Stimulated activated memory B cell treated with anti-CD40 and anti-IgM and Interleukin-4, amounts not matched to agents 10 μg/mL and 1 μg/mL and 100 μg/mL, for 72 hours (primary cell): Measurements from ENCODE around the gene RNU6-1.

ENCODE experiments used
- ATAC-seq: fragments of 150-1000 bp; cut with Tn5 transposase; 2 replicates; pipeline ENCODE4 v1.10.0; 2021
- H3K27ac Mint-ChIP-seq: one replicate; pipeline ENCODE4 v1.8.0; 2022; ENCODE audit warnings: mild to moderate bottlenecking, mixed read lengths
- H3K27me3 Mint-ChIP-seq: one replicate; pipeline ENCODE4 v1.8.0; 2022; ENCODE audit warnings: mixed read lengths
- H3K36me3 Mint-ChIP-seq: one replicate; pipeline ENCODE4 v1.8.0; 2022; ENCODE audit warnings: mixed read lengths
- H3K4me1 Mint-ChIP-seq: one replicate; pipeline ENCODE4 v1.8.0; 2022; ENCODE audit warnings: mixed read lengths
- H3K4me3 Mint-ChIP-seq: one replicate; pipeline ENCODE4 v1.8.0; 2022; ENCODE audit warnings: mild to moderate bottlenecking, moderate library complexity, mixed read lengths
- H3K9me3 Mint-ChIP-seq: one replicate; pipeline ENCODE4 v1.8.0; 2022; ENCODE audit warnings: mixed read lengths

Gene RNU6-1

GRCh38 chr15:67807141-67807540 is 32.7 kb downstream of the RNU6-1 start:
- H3K27ac Mint-ChIP-seq: no peak overlapping the region
- H3K4me3 Mint-ChIP-seq: no peak overlapping the region
- peaks cover 36% of the 10 kb centered on the region for H3K36me3 Mint-ChIP-seq
- no peaks in the 10 kb centered on the region for H3K27me3 Mint-ChIP-seq
- ATAC-seq: no peak
- H3K4me1 Mint-ChIP-seq: peaks cover 11% of the 10 kb centered on the region
- no peaks in the 10 kb centered on the region for H3K9me3 Mint-ChIP-seq

DNA sequence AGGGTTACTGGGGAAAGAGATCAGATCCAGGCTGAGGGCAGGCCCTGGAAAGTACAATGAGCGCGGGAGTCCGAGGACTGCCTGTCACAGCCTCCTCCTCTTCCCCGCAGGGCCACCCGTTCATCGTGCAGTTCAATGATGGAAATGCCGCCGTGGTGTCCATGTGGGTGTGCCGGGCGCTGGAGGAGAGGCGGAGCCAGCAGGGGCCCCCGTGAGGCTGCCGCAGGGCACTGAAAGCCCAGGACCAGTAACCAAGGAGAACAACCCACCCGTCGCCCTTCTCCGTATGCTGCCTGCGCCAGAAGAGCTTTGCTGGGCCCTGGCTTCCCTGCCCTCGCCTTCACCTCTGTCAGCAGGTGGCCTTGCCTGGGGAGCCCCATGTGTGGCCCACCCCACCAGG is 33.3 kb downstream of the RNU6-1 start:
- Mint-ChIP-seq H3K9me3 (no peaks in the 10 kb centered on the region), H3K27me3 (no peaks in the 10 kb centered on the region), H3K4me3 (no peak overlapping the region), H3K36me3 (peaks cover 36% of the 10 kb centered on the region), H3K27ac (no peak overlapping the region), H3K4me1 (peaks cover 11% of the 10 kb centered on the region)
- ATAC-seq: no peak

DNA sequence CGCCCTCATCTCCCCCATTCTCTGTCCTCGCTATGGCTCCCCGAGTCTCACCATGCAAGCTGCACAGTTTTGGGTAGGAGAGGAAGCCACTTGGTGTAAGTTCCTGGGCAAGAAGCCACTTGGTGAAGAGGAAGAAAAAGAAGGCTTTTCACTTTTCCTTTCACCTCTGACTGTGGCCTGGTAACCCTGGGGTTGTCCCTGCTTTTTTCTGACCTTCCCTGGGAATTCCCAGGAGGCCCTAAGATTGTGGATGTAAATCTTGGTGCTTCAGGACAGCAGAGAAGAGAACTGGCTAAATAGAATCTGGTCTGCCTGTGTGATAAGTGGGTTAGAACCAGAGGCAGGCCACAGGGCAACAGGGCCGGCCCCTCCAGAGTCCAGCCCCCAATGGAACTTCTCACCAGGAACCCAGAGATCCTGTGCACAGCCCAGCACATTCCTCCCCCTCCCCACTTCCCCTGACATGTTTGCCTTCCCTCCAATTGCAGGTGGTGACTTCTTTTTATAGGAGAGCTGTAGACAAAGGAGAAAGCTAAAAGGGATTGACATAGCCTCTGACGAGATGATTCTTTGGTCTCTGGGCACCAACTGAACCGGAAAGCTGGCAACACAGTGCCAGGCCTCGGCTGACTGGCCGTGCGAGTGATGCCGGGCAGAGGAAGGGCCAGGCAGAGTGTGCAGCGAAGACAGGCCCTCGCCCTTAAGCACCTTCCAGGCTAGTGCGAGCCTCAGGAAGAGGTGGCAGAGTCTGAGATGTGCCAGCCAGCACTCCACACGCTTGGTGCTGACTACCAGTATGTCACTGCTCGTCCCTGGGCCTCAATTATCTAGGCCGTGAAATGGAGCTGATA is 34.0 kb downstream of the RNU6-1 start:
- Mint-ChIP-seq H3K27ac (no peak overlapping the region), H3K9me3 (no peaks in the 10 kb centered on the region), H3K4me1 (peaks cover 11% of the 10 kb centered on the region), H3K27me3 (no peaks in the 10 kb centered on the region), H3K4me3 (no peak overlapping the region), H3K36me3 (peaks cover 36% of the 10 kb centered on the region)
- ATAC-seq: no peak

- H3K27ac Mint-ChIP-seq: no peak overlapping the region
- H3K4me3 Mint-ChIP-seq: no peak overlapping the region
- H3K27me3 Mint-ChIP-seq: no peaks in the 10 kb centered on the region
- peaks cover 36% of the 10 kb centered on the region for H3K36me3 Mint-ChIP-seq
- ATAC-seq: no peak
- H3K4me1 Mint-ChIP-seq: peaks cover 11% of the 10 kb centered on the region
- no peaks in the 10 kb centered on the region for H3K9me3 Mint-ChIP-seq
Observed at GRCh38 chr15:67805008-67805665, 34.7 kb downstream of the RNU6-1 start.

DNA sequence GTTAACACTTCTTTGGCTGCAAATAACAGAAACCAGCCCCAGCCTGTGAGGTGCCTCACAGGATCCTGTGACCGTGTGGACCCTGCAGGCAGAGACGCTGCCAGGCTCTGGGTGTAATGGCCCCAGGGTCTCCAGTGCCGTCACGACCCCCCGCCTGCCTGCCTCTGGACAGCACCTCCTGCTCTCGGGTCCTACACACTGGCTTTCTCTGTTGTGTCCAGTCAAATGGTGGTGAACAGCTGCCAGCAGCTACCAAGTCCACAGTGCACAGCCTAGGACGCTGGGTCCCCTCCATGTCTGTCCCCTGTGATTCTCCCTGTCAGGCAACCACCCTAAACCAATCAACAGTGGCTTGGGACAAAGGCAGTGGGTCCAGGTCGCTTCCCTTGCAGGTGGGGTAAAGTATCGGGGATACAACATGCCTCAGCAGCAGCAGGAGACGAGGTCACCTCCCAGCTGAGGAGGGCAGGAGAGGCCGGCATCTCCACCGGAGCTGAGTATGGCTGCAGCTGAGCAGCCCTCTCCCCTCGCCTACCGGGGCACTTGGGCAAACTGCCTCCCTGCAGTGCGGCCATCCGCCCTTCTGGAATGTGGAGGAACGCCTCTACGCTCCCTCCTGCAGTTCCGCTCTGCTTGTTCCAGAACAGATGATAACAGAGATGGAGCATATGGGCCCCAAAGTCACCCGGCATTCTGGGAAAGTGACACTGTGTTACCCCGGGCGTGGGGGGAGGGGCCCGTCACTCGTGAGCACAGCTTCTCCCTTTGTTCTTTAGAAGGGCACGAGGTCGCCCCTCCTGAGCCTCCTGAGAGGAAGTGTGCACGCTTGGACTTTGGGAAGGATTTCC is 35.6 kb downstream of the RNU6-1 start:
- no peak for ATAC-seq
- Mint-ChIP-seq H3K4me1 (peaks cover 11% of the 10 kb centered on the region), H3K27me3 (no peaks in the 10 kb centered on the region), H3K36me3 (peaks cover 36% of the 10 kb centered on the region), H3K9me3 (no peaks in the 10 kb centered on the region), H3K4me3 (no peak overlapping the region), H3K27ac (no peak overlapping the region)

- peaks cover 11% of the 10 kb centered on the region for H3K4me1 Mint-ChIP-seq
- H3K27ac Mint-ChIP-seq: no peak overlapping the region
- ATAC-seq: no peak
- H3K9me3 Mint-ChIP-seq: no peaks in the 10 kb centered on the region
- peaks cover 31% of the 10 kb centered on the region for H3K36me3 Mint-ChIP-seq
- no peaks in the 10 kb centered on the region for H3K27me3 Mint-ChIP-seq
- H3K4me3 Mint-ChIP-seq: no peak overlapping the region
Observed at GRCh38 chr15:67803299-67803698, 36.5 kb downstream of the RNU6-1 start.

- H3K36me3 Mint-ChIP-seq: peaks cover 31% of the 10 kb centered on the region
- H3K9me3 Mint-ChIP-seq: no peaks in the 10 kb centered on the region
- ATAC-seq: no peak
- no peak overlapping the region for H3K4me3 Mint-ChIP-seq
- no peaks in the 10 kb centered on the region for H3K27me3 Mint-ChIP-seq
- H3K4me1 Mint-ChIP-seq: peaks cover 11% of the 10 kb centered on the region
- H3K27ac Mint-ChIP-seq: no peak overlapping the region
Observed at GRCh38 chr15:67801926-67802914, 37.6 kb downstream of the RNU6-1 start.

DNA sequence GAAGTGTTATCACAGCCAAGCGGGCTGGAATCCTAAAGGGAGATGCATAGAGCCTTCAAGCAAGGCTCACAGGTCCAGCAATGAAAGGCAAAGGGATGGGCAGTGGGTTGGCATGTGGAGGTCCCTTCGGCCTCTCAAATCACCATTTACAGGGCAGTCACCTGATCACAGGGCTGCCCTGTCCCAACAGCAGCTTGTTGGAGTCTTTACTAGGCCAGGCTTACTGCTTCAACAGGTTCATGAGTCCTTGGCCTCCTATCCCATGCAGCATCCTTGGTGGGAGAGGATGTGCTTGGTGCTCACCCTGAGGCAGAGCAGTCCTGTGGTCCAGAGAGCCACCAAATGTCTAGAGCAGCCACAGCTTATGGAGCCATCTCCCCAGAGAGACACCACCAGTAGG is 38.7 kb downstream of the RNU6-1 start:
- Mint-ChIP-seq H3K27me3 (no peaks in the 10 kb centered on the region), H3K4me3 (no peak overlapping the region), H3K9me3 (no peaks in the 10 kb centered on the region), H3K27ac (no peak overlapping the region), H3K36me3 (peaks cover 24% of the 10 kb centered on the region), H3K4me1 (peaks cover 13% of the 10 kb centered on the region)
- ATAC-seq: no peak

- ATAC-seq: no peak
- Mint-ChIP-seq H3K4me1 (peaks cover 16% of the 10 kb centered on the region), H3K4me3 (no peak overlapping the region), H3K27me3 (no peaks in the 10 kb centered on the region), H3K27ac (no peak overlapping the region), H3K36me3 (peaks cover 36% of the 10 kb centered on the region), H3K9me3 (peaks cover 4% of the 10 kb centered on the region)
Observed at GRCh38 chr15:67799801-67800205, 40.0 kb downstream of the RNU6-1 start.

GRCh38 chr15:67796196-67797127 is 43.4 kb downstream of the RNU6-1 start:
- Mint-ChIP-seq H3K36me3 (peaks cover 54% of the 10 kb centered on the region), H3K9me3 (peaks cover 4% of the 10 kb centered on the region), H3K27ac (no peak overlapping the region), H3K4me1 (peaks cover 6% of the 10 kb centered on the region), H3K4me3 (no peak overlapping the region), H3K27me3 (no peaks in the 10 kb centered on the region)
- no peak for ATAC-seq

- no peak overlapping the region for H3K4me3 Mint-ChIP-seq
- H3K36me3 Mint-ChIP-seq: peaks cover 63% of the 10 kb centered on the region
- ATAC-seq: no peak
- H3K27ac Mint-ChIP-seq: no peak overlapping the region
- H3K27me3 Mint-ChIP-seq: no peaks in the 10 kb centered on the region
- peaks cover 4% of the 10 kb centered on the region for H3K9me3 Mint-ChIP-seq
- peaks cover 6% of the 10 kb centered on the region for H3K4me1 Mint-ChIP-seq
Observed at GRCh38 chr15:67794832-67795574, 44.8 kb downstream of the RNU6-1 start.

- ATAC-seq: no peak
- H3K4me3 Mint-ChIP-seq: no peak overlapping the region
- H3K27me3 Mint-ChIP-seq: no peaks in the 10 kb centered on the region
- no peak overlapping the region for H3K27ac Mint-ChIP-seq
- peaks cover 53% of the 10 kb centered on the region for H3K36me3 Mint-ChIP-seq
- H3K9me3 Mint-ChIP-seq: peaks cover 4% of the 10 kb centered on the region
- peaks cover 6% of the 10 kb centered on the region for H3K4me1 Mint-ChIP-seq
Observed at GRCh38 chr15:67792250-67792942, 47.4 kb downstream of the RNU6-1 start.
